ENCODE data around the gene CEP85. TPM values are rescaled to one million over a fixed set of nuclear protein-coding genes. Genes with fewer than 3 reads are reported as not detected.

Gene CEP85
- total and polyA plus RNA-seq, 9 of the 15 experiments (the other 6 are each of a cell fraction or from before 2014, with no cell fraction given): 42.1 to 140 (median 92.6) TPM

GRCh38 chr1:26268290-26269197 lies 34.5 kb downstream of the CEP85 start (continued):
- TF ChIP-seq ZNF764 (CRISPR knock-in tag; IDR thresholded peaks at IDR 0.05; ENCODE audit: low read depth) (no peak), POLR2A (conservative IDR thresholded peaks at IDR 0.05) (0 out of 2 replicates have a peak, but pooled peaks have one; percentile 27), SP1 (CRISPR knock-in tag; IDR thresholded peaks at IDR 0.05) (no peak), NR2C1 (IDR thresholded peaks at IDR 0.05) (peak; percentile 59), NR2C1 (tag; IDR thresholded peaks at IDR 0.05) (peak; percentile 65), ZNF518B (CRISPR knock-in tag; IDR thresholded peaks at IDR 0.05) (no peak), AFF1 (IDR thresholded peaks at IDR 0.05; ENCODE audit: low read depth in 1 of 2, partially characterized antibody in 2 of 2) (peak in 1 of 2 experiments; percentile 34), ZNF551 (CRISPR knock-in tag; IDR thresholded peaks at IDR 0.05) (no peak), TGIF2 (CRISPR knock-in tag; IDR thresholded peaks at IDR 0.05) (no peak), SRSF7 (optimal IDR thresholded peaks at IDR 0.05; ENCODE audit: low read depth, low read length) (no peak), SMAD1 (IDR thresholded peaks at IDR 0.05; ENCODE audit: low read depth, low read length, partially characterized antibody) (no peak), DIDO1 (tag; IDR thresholded peaks at IDR 0.05; ENCODE audit: low read depth) (no peak), TEAD4 (IDR thresholded peaks at IDR 0.05; ENCODE audit: low read length) (no peak), TEAD4 (CRISPR knock-in tag; IDR thresholded peaks at IDR 0.05; ENCODE audit: borderline replicate concordance) (0 out of 2 replicates have a peak, but pooled peaks have one; percentile 23), ZNF121 (CRISPR knock-in tag; conservative IDR thresholded peaks at IDR 0.05) (no peak), CBX5 (IDR thresholded peaks at IDR 0.05; ENCODE audit: borderline replicate concordance, low read depth) (no peak), ARID2 (IDR thresholded peaks at IDR 0.05) (no peak), TCF3 (CRISPR knock-in tag; IDR thresholded peaks at IDR 0.05) (peak; percentile 26; the same call in 1 of the 2 replicates), FOSL1 (tag; conservative IDR thresholded peaks at IDR 0.05) (peak; percentile 55)

Measured in K562 (cell line).